Bronchial epithelial cell (primary cell): ENCODE results near the gene SYNPO. TPM values are rescaled to one million over a fixed set of nuclear protein-coding genes. Genes with fewer than 3 reads are reported as not detected.

Experiments
- DNase-seq: peaks from one replicate; pipeline ENCODE4 v3.0.0-alpha.2; 2010; ENCODE audit warnings: low read depth
- FAIRE-seq: peaks from 2 replicates; lab custom pipeline; 2011; peaks lifted over from hg19 to GRCh38; lab: Jason Lieb, UNC
- H3K27me3 ChIP-seq: 2 replicates; pipeline ENCODE4 v1.5.1; 2011; ENCODE audit warnings: low read length; ENCODE audit not compliant: control insufficient read depth, insufficient read depth
- H3K36me3 ChIP-seq: 2 replicates; pipeline ENCODE4 v1.5.1; 2011; ENCODE audit warnings: low read length; ENCODE audit not compliant: control insufficient read depth, insufficient read depth
- H3K4me3 ChIP-seq: 2 replicates; pipeline ENCODE4 v1.5.1; 2011; ENCODE audit warnings: mild to moderate bottlenecking, low read depth, low read length, control low read depth
- total RNA-seq: library from RNA; depleted of rRNA; stranded (reverse); fragments of >200 nt; gene quantifications from 2 replicates; pipeline ENCODE4 v1.2.1, GENCODE V29; 2014
- TF ChIP-seq, protein P1 (sequence below): IDR thresholded peaks from 2 replicates; pipeline ENCODE4 v1.5.1; 2011; ENCODE audit warnings: mild to moderate bottlenecking, moderate library complexity, low read length, control low read depth, inconsistent platforms; ENCODE audit not compliant: insufficient read depth, severe bottlenecking

SYNPO gene
- total RNA-seq, 1 donor from 2014 or later, result 1.3 TPM

GRCh38 chr5:150700594-150701377 lies 60.3 kb downstream of the SYNPO start, which contains the start of gene RBM22:
TSS of gene RBM22 (minus strand) at chr5:150701062. CDS start at chr5:150700985, 77 bp downstream.
- Histone ChIP-seq H3K27me3 (no peaks in the 10 kb centered on the region), H3K4me3 (peak within 1 kb of the TSS; percentile 94), H3K36me3 (peaks cover 14% of the 10 kb centered on the region)
- TF ChIP-seq, protein P1, sequence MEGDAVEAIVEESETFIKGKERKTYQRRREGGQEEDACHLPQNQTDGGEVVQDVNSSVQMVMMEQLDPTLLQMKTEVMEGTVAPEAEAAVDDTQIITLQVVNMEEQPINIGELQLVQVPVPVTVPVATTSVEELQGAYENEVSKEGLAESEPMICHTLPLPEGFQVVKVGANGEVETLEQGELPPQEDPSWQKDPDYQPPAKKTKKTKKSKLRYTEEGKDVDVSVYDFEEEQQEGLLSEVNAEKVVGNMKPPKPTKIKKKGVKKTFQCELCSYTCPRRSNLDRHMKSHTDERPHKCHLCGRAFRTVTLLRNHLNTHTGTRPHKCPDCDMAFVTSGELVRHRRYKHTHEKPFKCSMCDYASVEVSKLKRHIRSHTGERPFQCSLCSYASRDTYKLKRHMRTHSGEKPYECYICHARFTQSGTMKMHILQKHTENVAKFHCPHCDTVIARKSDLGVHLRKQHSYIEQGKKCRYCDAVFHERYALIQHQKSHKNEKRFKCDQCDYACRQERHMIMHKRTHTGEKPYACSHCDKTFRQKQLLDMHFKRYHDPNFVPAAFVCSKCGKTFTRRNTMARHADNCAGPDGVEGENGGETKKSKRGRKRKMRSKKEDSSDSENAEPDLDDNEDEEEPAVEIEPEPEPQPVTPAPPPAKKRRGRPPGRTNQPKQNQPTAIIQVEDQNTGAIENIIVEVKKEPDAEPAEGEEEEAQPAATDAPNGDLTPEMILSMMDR, result peak; percentile 84
- DNase-seq (peak; percentile 78), FAIRE-seq (peak; percentile 18)

DNA sequence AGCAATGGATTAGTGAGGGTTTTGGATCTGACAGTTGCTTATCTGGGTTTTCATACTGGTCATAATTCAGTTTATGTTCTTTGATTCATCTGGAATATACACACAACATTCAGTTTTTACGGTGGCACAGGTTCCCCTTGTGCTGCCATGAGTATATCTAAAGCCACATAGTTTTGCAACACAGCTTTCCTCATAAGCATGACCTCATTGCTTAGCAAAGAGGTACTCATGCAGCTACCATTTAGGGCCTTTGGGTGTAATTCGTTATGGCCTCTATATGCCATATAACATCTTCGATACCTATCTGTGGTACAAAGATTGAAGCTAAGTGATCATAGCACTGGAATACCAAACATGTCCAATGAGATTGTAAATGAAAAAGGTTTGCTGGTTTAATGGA lies 63.3 kb downstream of the SYNPO start:
- TF ChIP-seq, protein P1, result no peak
- no peaks in the 10 kb centered on the region for H3K36me3 ChIP-seq
- H3K4me3 ChIP-seq, result no peak overlapping the region
- no peaks in the 10 kb centered on the region for H3K27me3 ChIP-seq
- no peak for FAIRE-seq
- peak; percentile 56 for DNase-seq

- FAIRE-seq (no peak), DNase-seq (no peak)
- Histone ChIP-seq H3K4me3 (no peak overlapping the region), H3K36me3 (peaks cover 4% of the 10 kb centered on the region), H3K27me3 (no peaks in the 10 kb centered on the region)
- TF ChIP-seq, protein P1, result no peak
Measured at GRCh38 chr5:150706776-150707390, 66.4 kb downstream of the SYNPO start.

Other genes starting within 250 kb of the SYNPO start
- gene CD74, start 227.8 kb upstream of the SYNPO start, total RNA-seq, result 1.1 and 3.8 TPM in 2 replicates
- gene RPS14, start 190.9 kb upstream of the SYNPO start, total RNA-seq, result 5,672 and 8,789 TPM in 2 replicates
- gene NDST1, start 132.5 kb upstream of the SYNPO start, total RNA-seq, result 17.1 and 33.3 TPM in 2 replicates
- gene MYOZ3, start 20.6 kb downstream of the SYNPO start, total RNA-seq, result not detected in 2 replicates
- gene RBM22, start 60.4 kb downstream of the SYNPO start, total RNA-seq, result 13.7 and 16.4 TPM in 2 replicates
- 23.7 and 27.5 TPM in 2 replicates for gene DCTN4, start 118.4 kb downstream of the SYNPO start, total RNA-seq
- gene SMIM3, start 138.1 kb downstream of the SYNPO start, total RNA-seq, result 3.4 and 3.7 TPM in 2 replicates
- not detected in 2 replicates for gene IRGM, start 205.9 kb downstream of the SYNPO start, total RNA-seq